Measurements from ENCODE around the gene FBXO17.
A peak's percentile ranks its signal among the peaks of the same experiment; 100 is the strongest.
"Not testable (repeated sequence)": the region's sequence is repeated elsewhere in the genome, so short reads cannot be mapped to it uniquely, and the experiment has no call there.

Gene FBXO17

DNA sequence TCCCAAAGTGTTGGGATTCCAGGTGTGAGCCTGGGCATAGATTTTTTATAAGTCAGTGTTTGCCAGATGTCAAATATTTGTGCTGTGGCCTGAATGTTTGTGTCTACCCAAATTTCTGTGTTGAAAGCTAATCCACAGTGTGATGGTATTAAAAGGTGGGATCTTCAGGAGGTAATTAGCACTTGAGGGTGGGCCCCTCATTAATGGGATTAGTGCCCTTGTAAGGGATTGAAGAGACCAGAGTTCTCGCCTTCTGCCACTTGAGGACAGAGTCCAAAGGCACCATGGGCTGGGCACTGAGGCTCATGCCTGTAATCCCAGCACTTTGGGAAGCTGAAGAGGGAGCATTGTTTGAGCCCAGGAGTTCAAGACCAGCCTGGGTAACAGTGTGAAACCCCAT lies 9.7 kb upstream of the FBXO17 start:
- no peak for DNase-seq (ENCODE audit: low read depth, low spot score)
- no peak overlapping the region for H3K27ac ChIP-seq

DNA sequence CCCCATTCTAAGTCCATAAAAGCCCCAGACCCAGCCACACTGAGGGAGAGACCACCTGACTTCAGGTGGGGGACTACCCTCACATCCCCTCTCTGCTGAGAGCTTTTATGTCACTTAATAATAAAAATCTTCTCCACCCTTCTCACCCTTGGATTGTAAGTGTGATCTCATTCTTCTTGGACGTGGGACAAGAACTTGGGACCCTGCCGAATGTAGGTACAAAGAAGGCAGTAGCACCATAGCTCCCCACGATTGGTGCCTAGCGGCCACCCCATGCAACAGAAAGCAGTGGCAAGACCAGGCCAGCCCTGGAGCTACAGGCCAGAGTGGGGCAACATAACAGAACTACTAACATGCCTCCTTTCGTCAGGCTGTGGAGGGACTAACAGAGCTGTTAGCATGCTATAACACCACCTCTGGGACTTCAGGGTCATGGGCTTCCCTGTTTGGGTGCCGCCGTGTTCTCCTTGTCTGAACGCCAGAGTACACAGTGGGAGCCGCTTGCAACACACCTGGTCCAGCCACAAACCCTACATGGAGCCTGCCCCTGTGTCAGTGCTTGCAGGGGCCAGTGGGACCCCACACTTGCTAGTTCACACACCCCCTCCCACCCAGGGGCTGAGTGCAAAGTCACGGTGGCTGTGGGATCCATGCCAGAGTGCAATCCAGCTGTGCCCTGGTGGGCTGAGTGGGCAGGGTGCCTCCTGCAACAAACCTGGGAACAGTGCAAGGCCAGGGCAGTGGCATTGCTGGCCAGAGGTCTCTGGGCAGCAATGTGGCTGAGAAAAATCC lies 5.2 kb upstream of the FBXO17 start:
- H3K27ac ChIP-seq, result no peak overlapping the region
- no peak for DNase-seq (ENCODE audit: low read depth, low spot score)

DNA sequence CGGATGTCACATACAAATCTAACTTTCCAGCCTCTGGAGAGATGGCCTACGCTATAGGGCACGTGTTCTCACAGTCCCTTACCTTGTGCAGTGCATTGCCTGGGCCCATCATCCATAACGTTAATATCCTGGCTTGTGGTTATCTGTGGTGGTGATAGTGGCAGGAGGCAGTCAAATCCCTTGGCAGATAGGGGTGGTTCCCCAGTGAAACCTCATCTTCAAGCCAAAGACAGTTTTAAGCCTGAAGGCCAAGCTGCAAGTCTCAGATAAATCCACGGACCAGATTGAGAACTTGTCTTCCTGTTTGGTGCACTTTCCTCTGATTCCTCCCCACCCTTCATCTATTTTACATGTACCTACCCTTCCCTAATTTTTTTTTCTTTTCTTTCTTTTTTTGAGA lies 4.3 kb upstream of the FBXO17 start:
- no peak overlapping the region for H3K27ac ChIP-seq
- DNase-seq (ENCODE audit: low read depth, low spot score), result no peak

DNA sequence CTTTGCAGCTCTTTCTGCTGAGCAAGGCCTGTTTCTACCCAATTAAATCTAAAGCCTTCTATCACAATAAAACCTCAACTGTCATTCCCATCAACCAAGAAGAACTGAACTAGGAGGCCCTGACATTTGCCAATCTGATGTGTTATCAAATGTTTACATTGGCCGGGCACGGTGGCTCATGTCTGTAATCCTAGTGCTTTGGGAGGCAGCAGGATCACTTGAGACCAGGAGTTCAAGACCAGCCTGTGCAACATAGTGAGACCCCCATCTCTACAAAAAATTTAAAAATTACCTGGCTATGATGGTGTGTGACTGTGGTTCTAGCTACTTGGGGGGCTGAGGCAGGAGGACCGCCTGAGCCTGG lies 2.8 kb upstream of the FBXO17 start:
- peak overlapping the region; percentile 45 for H3K27ac ChIP-seq
- no peak for DNase-seq (ENCODE audit: low read depth, low spot score)

DNA sequence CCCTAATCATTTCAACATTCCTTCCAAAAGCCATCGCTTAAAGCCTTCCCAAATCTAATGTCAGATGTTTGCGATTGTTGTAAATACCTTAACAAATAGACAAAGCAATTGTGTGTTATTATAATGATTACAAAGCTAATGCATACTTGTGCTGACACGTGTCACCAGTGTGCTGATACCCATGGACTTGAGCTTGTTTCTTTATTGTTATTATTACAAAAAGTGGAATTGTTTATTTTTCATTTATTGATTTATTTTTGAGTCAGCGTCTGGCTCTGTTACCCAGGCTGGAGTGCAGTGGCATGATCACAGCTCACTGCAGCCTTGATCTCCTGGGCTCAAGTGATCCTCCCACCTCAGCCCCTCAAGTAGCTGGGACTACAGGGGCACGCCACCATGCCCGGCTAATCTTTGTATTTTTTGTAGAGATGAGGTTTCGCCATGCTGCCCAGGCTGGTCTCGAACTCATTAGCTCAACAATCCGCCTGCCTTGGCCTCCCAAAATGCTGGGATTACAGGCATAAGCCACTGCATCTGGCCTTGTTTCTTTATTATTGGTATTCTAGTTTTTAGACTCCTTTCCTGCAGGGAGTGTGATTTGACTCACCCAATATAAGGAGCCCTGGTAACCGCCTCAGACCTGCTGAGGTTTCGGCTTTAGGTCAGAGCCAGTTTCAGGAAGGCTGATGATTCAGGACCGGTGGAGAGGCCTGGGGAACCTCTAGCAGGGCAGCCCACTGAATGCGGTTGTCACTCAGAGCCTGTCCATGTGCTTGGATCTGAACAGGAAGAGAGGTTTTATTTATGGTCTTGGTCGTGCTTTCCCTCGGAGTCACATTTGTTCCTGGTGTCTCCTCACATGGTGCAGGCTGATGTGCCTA lies 2.1 kb upstream of the FBXO17 start:
- DNase-seq (ENCODE audit: low read depth, low spot score), result peak; percentile 45
- peak overlapping the region; percentile 45 for H3K27ac ChIP-seq

DNA sequence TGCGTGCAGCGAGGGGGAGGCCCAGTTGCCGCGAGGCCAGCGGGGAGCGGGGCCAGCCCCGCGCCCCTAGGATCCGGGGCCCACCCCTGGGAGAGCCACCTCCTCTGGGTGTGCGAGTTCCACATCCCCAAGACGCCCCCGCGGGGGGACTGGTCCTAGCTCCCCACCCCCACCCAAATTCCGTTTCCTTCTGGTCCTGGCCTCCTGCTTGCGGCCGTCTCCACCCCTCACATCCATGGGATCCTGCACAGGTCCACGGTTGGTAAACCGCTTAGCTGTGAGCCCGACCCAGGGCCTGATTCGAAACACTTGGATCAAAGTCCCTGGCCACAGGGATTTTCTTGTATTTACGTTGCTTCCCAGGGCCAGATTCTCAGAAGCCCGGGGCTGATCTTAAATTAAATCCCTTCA lies 324 bp upstream of the FBXO17 start:
- peak overlapping the region; percentile 48 for H3K27ac ChIP-seq
- DNase-seq (ENCODE audit: low read depth, low spot score), result no peak

DNA sequence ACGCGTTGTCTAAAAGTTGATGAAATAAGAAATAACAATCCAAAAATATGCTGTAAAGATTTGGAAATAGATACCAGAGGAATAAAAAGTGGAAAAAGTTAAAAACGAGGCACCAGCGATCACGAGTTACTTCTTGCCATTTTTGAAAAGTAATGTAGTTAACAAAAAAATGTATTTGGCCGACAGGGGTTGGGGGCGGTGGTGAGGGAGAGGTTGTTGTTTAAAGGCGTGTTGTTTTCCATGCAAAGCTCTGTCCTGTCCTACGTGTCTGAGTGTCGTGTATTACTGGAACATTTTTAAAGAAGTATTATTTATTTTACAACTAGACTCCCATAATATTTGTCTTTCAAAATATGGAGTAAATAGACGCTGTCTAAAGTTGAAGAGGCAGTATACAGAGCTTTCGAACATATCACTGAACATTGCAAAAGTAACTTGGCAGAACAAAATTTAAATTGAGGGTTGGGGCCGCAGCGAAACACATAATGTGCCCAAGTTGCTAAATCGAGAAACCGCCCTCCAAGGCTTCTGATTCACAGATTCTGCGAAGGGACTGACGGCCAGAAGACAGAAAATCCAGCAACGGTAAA lies 823 bp downstream of the FBXO17 start:
- peak overlapping the region; percentile 48 for H3K27ac ChIP-seq

DNA sequence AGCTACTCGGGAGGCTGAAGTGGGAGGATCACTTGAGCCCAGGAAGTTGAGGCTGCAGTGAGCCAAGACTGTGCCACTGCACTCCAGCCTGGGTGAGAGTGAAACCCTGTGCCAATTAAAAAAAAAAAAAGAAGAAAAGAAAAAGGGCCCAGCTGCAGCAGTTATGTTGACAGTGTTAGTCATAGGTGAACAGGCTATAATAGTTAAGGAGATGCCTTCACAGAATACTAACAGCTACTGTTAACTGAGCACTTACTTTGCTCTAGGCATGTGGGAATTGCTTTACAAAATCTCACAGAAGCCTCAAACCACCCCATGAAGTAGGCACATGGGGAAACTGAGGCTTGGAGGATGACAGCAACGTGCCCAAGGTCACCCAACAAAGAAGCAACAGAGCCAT lies 3.9 kb downstream of the FBXO17 start:
- no peak for DNase-seq (ENCODE audit: low read depth, low spot score)
- H3K27ac ChIP-seq, result no peak overlapping the region

More for the DNA sequence above, 823 bp downstream of the FBXO17 start:
- no peak for DNase-seq (ENCODE audit: low read depth, low spot score)

DNA sequence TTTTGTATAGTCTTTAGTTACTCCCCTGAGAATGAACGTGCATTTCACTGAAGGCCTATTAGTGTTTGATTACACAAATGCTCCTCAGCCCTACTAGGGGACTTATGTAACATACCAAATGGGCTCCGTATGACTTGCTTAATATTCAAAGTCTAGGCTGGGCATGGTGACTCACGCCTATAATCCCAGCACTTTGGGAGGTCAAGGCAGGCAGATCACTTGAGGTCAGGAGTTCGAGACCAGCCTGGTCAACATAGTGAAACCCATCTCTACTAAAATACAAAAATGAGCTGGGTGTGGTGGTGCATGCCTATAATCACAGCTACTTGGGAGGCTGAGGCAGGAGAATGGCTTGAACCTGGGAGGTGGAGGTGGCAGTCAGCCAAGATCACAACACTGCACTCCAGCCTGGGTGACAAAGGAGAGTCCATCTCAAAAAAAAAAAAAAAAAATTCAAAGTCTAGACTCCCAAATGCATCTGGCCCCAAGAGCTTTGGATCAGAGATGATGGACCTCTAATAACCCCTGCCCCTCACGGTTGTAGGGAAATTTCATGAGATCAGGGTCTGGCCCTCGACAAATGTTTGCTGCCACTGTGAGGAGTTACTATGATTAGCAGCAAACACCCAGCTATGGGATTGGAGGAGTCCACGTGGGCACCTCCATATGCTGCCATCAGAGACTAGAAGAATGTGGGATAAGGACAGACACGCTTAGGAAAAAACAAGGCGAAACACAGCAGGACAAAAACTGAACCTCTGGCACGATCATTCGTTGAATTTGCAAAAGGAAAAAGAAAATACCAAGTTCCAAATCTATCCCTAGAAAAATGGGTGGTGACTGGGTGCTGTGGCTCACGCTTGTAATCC lies 4.6 kb downstream of the FBXO17 start:
- no peak overlapping the region for H3K27ac ChIP-seq
- DNase-seq (ENCODE audit: low read depth, low spot score), result no peak

DNA sequence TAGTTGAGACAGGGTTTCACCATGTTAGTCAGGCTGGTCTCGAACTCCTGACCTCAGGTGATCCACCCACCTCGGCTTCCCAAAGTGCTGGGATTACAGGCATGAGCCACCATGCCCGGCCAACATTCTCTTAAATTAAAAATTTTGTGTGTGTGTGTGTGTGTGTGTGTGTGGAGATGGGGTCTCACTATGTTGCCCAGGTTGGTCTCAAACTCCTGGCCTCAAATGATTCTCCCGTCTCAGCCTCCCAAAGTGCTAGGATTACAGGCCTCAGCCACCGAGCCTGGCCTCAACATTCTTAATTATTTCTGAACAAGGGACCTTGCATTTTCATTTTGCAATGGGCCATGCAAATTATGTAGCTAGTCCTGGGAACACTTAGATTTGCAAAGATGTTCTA lies 9.4 kb downstream of the FBXO17 start:
- DNase-seq (ENCODE audit: low read depth, low spot score); H3K27ac ChIP-seq: not testable (repeated sequence)

DNA sequence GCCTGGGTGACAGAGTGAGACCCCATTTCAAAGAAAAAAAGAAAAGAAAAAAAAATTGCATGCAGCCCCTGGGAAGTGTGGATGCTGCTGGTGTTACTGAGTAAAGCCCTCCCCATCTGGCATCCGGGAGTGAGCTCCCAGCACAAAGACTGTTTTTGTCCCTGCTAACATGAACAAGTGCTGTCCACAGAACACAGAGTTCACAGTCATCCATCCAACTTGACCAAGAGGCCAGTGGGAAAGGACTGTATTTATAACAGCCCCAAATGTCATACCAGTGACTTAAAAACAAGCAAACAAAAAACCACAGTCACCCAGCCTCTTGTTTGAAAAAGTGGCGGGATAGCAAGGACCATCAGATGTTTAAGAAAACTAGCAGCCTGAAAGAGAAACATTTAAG lies 10.8 kb downstream of the FBXO17 start:
- no peak overlapping the region for H3K27ac ChIP-seq
- DNase-seq (ENCODE audit: low read depth, low spot score), result no peak

DNA sequence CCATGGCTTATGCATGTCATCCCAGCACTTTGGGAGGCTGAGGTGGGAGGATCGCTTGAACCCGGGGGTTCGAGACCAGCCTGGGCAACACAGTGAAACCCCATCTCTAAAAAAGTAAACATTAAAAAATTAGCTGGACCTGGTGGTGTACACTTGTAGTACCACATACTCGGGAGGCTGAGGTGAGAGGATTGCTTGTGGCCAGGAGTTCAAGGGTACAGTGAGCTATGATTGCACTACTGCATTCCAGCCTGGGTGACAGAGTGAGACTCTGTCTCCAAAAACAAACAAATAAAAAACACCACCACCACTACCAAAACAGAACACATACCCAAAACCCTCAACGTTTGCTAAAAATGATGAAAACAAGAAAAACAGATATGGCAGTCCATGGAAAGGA lies 15.9 kb downstream of the FBXO17 start:
- no peak for DNase-seq (ENCODE audit: low read depth, low spot score)
- no peak overlapping the region for H3K27ac ChIP-seq

DNA sequence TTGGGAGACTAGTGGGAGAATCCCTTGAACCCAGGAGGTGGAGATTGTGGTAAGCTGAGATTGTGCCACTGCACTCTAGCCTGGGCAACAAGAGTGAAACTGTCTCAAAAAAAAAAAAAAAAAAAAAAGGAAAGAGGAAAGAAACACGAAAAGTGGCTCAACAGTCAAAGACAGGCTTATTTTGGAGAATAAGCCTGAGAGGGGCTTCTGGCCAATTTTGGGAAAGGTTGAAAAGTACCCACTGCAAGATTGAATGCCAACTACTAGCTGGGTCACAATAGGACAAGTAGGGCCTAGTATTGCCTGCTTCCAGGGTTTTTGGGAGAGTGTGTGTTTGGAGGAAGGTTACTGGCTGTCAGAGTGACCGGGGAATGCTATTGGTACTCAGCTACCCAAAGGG lies 17.2 kb downstream of the FBXO17 start:
- DNase-seq (ENCODE audit: low read depth, low spot score), result no peak
- no peak overlapping the region for H3K27ac ChIP-seq

DNA sequence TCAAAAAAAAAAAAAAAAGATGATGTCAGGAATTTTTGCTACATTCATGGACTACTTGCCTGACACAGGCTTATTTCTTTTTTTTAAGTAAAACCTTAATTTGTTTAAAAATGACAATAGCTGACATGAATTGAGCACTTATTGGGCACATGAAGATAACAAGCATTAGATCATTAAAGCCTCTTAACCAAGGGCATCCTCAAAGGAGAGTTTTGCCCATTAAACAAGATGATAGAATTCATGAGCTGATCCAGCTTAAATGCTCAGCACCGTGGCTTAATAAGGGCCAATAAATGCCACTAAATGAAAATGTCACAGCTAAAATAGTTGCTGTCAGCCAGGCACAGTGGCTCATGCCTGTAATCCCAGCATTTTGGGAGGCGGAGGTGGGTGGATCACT lies 19.3 kb downstream of the FBXO17 start:
- H3K27ac ChIP-seq, result no peak overlapping the region
- no peak for DNase-seq (ENCODE audit: low read depth, low spot score)

DNA sequence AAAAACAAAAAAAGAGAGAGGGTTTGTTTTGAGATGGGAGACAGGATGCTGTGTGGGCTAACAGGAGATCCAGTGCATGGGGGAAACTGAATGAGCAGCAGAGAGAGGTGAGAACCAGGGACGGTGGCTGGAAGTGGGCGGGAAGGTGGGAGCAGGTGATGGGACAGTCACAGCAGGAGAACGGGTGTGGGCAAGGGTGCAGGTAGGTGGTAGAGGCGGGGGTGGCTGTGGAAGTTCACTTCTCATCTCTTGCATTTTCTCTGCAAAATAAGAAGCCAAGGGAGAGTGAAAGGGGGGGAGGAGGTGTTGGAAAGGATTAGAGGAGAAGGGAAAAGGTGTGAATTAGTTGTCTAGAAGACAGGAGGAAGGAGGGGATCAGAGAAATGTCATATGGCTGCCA lies 21.9 kb downstream of the FBXO17 start:
- no peak for DNase-seq (ENCODE audit: low read depth, low spot score)
- no peak overlapping the region for H3K27ac ChIP-seq

DNA sequence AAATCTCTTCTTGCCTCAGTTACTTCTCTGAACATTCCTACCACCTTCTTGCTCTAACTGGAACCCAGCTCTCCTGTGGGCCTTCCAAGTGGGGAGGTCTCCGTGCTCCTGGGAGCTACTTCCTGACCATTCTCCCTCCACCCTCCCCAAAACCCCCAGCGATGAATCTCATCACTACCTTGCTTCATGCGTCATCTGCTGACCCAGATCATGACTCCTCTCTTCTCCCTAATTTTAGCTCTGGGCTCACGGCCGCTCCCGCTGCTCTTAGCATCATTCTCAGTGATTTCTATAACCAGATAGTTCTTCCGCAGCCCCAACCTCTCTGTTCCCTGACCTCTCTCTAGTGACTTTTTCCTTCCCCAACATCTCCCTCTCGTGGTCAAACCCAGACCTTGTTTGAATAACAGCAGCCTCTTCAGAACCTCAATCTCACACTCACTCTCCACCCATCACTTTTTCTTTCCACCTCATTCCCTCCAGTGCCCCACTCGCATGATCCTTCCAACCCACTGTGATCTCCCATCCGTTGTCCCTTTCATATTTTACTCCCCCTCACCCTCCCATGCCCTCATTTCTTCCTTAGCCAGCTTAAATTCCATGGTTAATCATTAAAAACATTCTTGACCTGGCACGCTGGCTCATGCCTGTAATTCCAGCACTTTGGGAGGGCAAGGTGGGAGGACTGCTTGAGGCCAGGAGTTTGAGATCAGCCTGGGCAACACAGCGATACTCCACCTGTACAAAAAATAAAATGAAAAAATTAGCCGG lies 23.0 kb downstream of the FBXO17 start:
- no peak overlapping the region for H3K27ac ChIP-seq
- DNase-seq (ENCODE audit: low read depth, low spot score), result no peak

DNA sequence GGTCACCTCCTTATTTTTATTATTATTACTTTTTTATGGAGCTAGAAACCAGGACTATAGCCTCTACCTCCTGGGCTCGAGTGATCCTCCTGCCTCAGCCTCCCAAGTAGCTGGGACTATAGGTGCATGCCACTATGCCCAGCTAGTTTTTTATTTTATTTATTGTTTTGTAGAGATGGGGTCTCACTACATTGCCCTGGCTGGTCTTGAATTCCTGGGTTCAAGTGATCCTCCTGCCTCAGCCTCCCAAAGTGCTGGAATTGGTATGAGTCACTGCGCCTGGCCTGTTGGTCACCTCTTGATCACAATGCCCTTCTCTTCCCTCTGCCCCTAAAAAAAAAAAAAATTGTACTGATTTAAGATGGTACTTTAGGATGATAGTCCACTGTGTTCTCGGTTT lies 24.4 kb downstream of the FBXO17 start:
- no peak overlapping the region for H3K27ac ChIP-seq

DNA sequence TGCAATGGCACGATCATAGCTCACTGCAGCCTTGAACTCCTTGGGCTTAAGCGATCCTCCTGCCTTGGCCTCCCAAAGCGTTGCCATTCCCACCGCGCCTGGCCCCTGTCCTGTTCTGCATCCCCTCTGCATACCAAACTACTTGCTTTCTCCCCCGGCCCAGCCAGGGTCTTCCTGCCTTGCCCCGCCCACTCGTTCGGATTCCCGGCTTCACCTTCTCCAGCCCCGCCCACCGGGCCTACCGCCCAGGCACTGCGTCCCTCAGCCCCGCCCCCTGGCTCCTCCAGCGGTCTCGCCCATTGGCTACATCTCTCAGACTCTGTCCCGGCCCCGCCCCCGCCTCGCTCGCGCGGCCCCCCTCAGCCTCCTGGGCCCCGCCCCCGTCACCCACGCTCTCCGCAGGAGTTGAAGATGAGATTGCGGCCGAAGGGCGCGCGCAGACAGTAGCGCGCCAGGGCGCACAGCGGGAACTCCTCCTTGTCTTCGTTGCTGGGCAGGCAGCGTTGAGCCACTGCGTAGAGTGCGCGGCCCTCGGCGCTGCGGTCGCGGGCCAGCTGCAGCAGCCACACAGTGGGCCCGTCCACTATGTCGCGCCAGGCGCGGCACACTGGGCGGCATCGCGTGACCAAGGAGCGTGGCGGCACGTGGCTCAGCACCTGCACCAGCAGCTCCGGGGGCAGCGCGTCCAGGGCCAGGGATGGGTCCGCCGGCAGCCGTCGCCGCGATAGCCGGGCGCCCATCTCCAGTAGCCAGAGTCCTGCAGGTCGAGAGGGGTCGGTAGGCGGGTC lies 25.8 kb downstream of the FBXO17 start:
- DNase-seq (ENCODE audit: low read depth, low spot score), result no peak
- no peak overlapping the region for H3K27ac ChIP-seq

More for the DNA sequence above, 24.4 kb downstream of the FBXO17 start:
- no peak for DNase-seq (ENCODE audit: low read depth, low spot score)

Data from epithelial cell of prostate (primary cell).